SIG-M5 (cell line): ENCODE results near the gene ACOT8.

Source experiments
- DNase-seq: peaks from one replicate; lab custom pipeline; 2025; lab: John Stamatoyannopoulos, UW

Gene ACOT8

DNA sequence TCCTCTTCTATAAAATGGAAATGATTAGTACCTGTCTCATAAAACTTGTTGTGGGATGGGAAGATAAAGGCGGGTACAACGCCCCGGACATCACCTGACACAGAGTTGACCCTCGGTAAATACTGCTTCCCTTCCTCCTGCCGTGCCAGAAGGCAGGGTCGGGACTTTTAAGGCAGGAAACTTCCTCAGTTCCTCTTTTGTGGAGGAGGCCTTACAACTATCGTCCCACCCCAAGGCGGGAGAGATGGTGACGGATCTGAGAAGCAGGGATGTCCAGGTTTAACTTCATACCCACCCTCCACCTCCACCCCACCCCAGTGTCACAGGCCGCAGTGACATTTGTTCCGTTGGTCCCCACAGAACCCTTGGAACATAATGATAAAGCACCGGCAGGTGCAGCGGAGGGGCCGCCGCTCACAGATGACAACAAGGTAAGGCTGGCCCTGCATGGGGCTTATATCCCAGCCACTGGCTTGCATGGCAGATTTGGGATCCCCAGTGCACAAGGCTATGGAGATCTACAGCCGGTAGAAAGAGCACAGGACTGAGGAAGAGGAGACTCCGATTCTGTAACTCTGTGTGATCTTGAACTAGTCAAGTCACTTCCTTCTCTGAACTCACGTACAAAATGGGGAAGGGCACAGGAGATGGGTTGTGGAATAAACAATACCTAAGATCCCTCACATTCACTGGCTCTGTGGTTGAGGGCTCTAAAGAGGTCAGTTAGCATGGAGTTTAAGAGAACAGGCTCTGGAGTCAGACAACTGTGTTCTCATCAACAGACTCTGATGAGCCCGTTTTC lies 64.7 kb downstream of the ACOT8 start:
- peak; percentile 26 for DNase-seq
